ENCODE data around the gene EEIG1.
"Not testable (repeated sequence)": the region's sequence is repeated elsewhere in the genome, so short reads cannot be mapped to it uniquely, and the experiment has no call there.

Gene EEIG1

GRCh38 chr9:127980706-127981558 is at the start of gene EEIG1:
EEIG1 (minus strand) TSS chr9:127980989; CDS start chr9:127980137, 852 bp downstream.
- peak; percentile 78 for DNase-seq

- no peak for DNase-seq
These were observed 46.9 kb upstream of the EEIG1 start for GRCh38 chr9:128027705-128028104.

- no peak for DNase-seq
These were observed 46.2 kb upstream of the EEIG1 start for GRCh38 chr9:128026773-128027541.

- no peak for DNase-seq
These were observed 45.5 kb upstream of the EEIG1 start for GRCh38 chr9:128026255-128026772.

- no peak for DNase-seq
These were observed 44.9 kb upstream of the EEIG1 start for GRCh38 chr9:128025736-128026135.

GRCh38 chr9:128024761-128025308 is 44.0 kb upstream of the EEIG1 start:
- DNase-seq = no peak

- DNase-seq = not testable (repeated sequence)
These were observed 42.9 kb upstream of the EEIG1 start for GRCh38 chr9:128023671-128024070.

GRCh38 chr9:128022886-128023285 is 42.1 kb upstream of the EEIG1 start:
- no peak for DNase-seq

- DNase-seq = no peak
These were observed 40.3 kb upstream of the EEIG1 start for GRCh38 chr9:128021098-128021497.

- no peak for DNase-seq
These were observed 39.9 kb upstream of the EEIG1 start for GRCh38 chr9:128020692-128021091.

GRCh38 chr9:128015696-128016095 is 34.9 kb upstream of the EEIG1 start:
- DNase-seq = no peak

GRCh38 chr9:128011071-128011817 is 30.5 kb upstream of the EEIG1 start:
- no peak for DNase-seq

- no peak for DNase-seq
These were observed 28.9 kb upstream of the EEIG1 start for GRCh38 chr9:128009639-128010038.

- DNase-seq = no peak
These were observed 27.4 kb upstream of the EEIG1 start for GRCh38 chr9:128008171-128008570.

- DNase-seq = peak; percentile 26
These were observed 26.9 kb upstream of the EEIG1 start for GRCh38 chr9:128007566-128008138.

- DNase-seq = no peak
These were observed 25.7 kb upstream of the EEIG1 start for GRCh38 chr9:128006332-128006996.

- DNase-seq = no peak
These were observed 25.1 kb upstream of the EEIG1 start for GRCh38 chr9:128005923-128006322.

GRCh38 chr9:128003966-128004604 is 23.3 kb upstream of the EEIG1 start:
- no peak for DNase-seq

GRCh38 chr9:128002959-128003358 is 22.2 kb upstream of the EEIG1 start:
- no peak for DNase-seq

GRCh38 chr9:128001779-128002298 is 21.1 kb upstream of the EEIG1 start:
- DNase-seq = no peak
